GM13976 (cell line): ENCODE data around the gene D2HGDH.
"Not testable (repeated sequence)": the region's sequence is repeated elsewhere in the genome, so short reads cannot be mapped to it uniquely, and the experiment has no call there.

Experiments
- DNase-seq: peaks from one replicate; pipeline ENCODE4 v3.0.0; 2012; ENCODE audit warnings: low spot score
- CTCF ChIP-seq: IDR thresholded peaks from 2 replicates; pipeline ENCODE4 v1.5.1; 2012; ENCODE audit warnings: borderline replicate concordance, mild to moderate bottlenecking; ENCODE audit not compliant: insufficient read depth; ENCODE audit errors: extremely low read depth, missing control alignments, control extremely low read depth
- in situ Hi-C: fragments of 300-500 bp; cut with MboI; formaldehyde crosslinking; loops from one replicate; pipeline ENCODE4 v1.12.0; 2022; ENCODE audit warnings: low sequenced_read_pairs, mixed read lengths, inconsistent platforms; ENCODE audit not compliant: unreplicated experiment

D2HGDH gene

GRCh38 chr2:241759067-241759807 is 24.8 kb downstream of the D2HGDH start:
- no peak for TF ChIP-seq CTCF
- DNase-seq, result no peak
- in situ Hi-C loops, result no loop called here

- in situ Hi-C loops, DNase-seq: not testable (repeated sequence)
Measured at GRCh38 chr2:241759893-241760292, 25.5 kb downstream of the D2HGDH start.

- DNase-seq, result no peak
- in situ Hi-C loops, result no loop called here
- no peak for TF ChIP-seq CTCF
Measured at GRCh38 chr2:241760301-241760771, 25.9 kb downstream of the D2HGDH start.

GRCh38 chr2:241762321-241762932 is 28.0 kb downstream of the D2HGDH start:
- no peak for TF ChIP-seq CTCF
- in situ Hi-C loops, result no loop called here
- DNase-seq, result no peak

GRCh38 chr2:241762933-241763369 is 28.5 kb downstream of the D2HGDH start:
- in situ Hi-C loops, result no loop called here

GRCh38 chr2:241763551-241764274 is 29.3 kb downstream of the D2HGDH start:
- in situ Hi-C loops, result no loop called here
- TF ChIP-seq CTCF, result no peak
- DNase-seq, result no peak

More at GRCh38 chr2:241762933-241763369, 28.5 kb downstream of the D2HGDH start:
- no peak for DNase-seq
- no peak for TF ChIP-seq CTCF
